K562 (cell line): ENCODE data around the gene OPA3. TPM values are rescaled to one million over a fixed set of nuclear protein-coding genes. Genes with fewer than 3 reads are reported as not detected.
A peak's percentile ranks its signal among the peaks of the same experiment; 100 is the strongest.

Source experiments
- ASH1L ChIP-seq: fragments of 450-650 bp; IDR thresholded peaks from 2 replicates; pipeline ENCODE4 v1.6.1; 2018; ENCODE audit warnings: borderline replicate concordance, mild to moderate bottlenecking, low read depth; ENCODE audit not compliant: partially characterized antibody
- CREB3 ChIP-seq: fragments of 450-650 bp; conservative IDR thresholded peaks from 2 replicates; pipeline ENCODE4 v1.6.1; 2016; ENCODE audit warnings: missing genetic modification characterization, low read depth, mild to moderate bottlenecking, missing compliant biosample characterization, moderate library complexity
- CREBBP ChIP-seq: IDR thresholded peaks from one replicate; pipeline ENCODE4 v1.6.1; 2012; ENCODE audit warnings: low read depth, mild to moderate bottlenecking, control low read depth, inconsistent platforms, low read length
- ETS1 ChIP-seq: conservative IDR thresholded peaks from 2 replicates; pipeline ENCODE4 v1.6.1; 2011; ENCODE audit warnings: low read depth, mild to moderate bottlenecking, low read length; ENCODE audit not compliant: control insufficient read depth
- ETV6 ChIP-seq, 3 experiments: fragments of 150-350 bp in 1 of 3; sonication (generic) in 1 of 3; formaldehyde crosslinking in 1 of 3; IDR thresholded peaks; 2 replicates each; pipeline versions ENCODE4 v1.6.1 to v1.8.0; 2014 to 2022; ENCODE audit warnings: borderline replicate concordance in 2 of 3, low read depth in 2 of 3, antibody characterized with exemption in 1 of 3, low read length in 1 of 3, mild to moderate bottlenecking in 1 of 3, missing genetic modification reagents in 1 of 3
- FOXK1 ChIP-seq: sonication (generic); formaldehyde crosslinking; IDR thresholded peaks from 2 replicates; pipeline ENCODE4 v1.8.0; 2022; ENCODE audit warnings: missing genetic modification reagents, mild to moderate bottlenecking, borderline replicate concordance
- KDM1A ChIP-seq, 2 experiments: fragments of 450-650 bp; IDR thresholded peaks; 2 replicates each; pipeline ENCODE4 v1.6.1; 2016; ENCODE audit warnings: mild to moderate bottlenecking in 2 of 2
- LEF1 ChIP-seq: fragments of 450-650 bp; IDR thresholded peaks from 2 replicates; pipeline ENCODE4 v1.6.1; 2016; ENCODE audit warnings: mild to moderate bottlenecking
- NKRF ChIP-seq: fragments of 450-650 bp; IDR thresholded peaks from 2 replicates; pipeline ENCODE4 v1.6.1; 2016; ENCODE audit warnings: borderline replicate concordance
- NR2C1 ChIP-seq, 2 experiments: fragments of 450-650 bp; IDR thresholded peaks; 2 replicates each; pipeline ENCODE4 v1.6.1; 2017; ENCODE audit warnings: mild to moderate bottlenecking in 2 of 2, antibody characterized with exemption in 1 of 2, inconsistent platforms in 1 of 2, missing compliant biosample characterization in 1 of 2, missing genetic modification characterization in 1 of 2
- NR4A1 ChIP-seq, 2 experiments: fragments of 250-450 bp in 1 of 2; fragments of 450-650 bp in 1 of 2; sonication (Bioruptor Pico) in 1 of 2; IDR thresholded peaks; 2 replicates each; pipeline versions ENCODE4 v1.4.0 to v1.6.1; 2016 to 2020; ENCODE audit warnings: mild to moderate bottlenecking in 2 of 2, missing compliant biosample characterization in 1 of 2, missing genetic modification characterization in 1 of 2, moderate library complexity in 1 of 2
- PCBP1 ChIP-seq: fragments of 200-400 bp; formaldehyde crosslinking; IDR thresholded peaks from 2 replicates; pipeline ENCODE4 v1.6.1; 2018; ENCODE audit warnings: mild to moderate bottlenecking, low read depth, low read length; ENCODE audit not compliant: poor library complexity, severe bottlenecking
- PHF20 ChIP-seq: fragments of 450-650 bp; IDR thresholded peaks from 2 replicates; pipeline ENCODE4 v1.6.1; 2018; ENCODE audit not compliant: partially characterized antibody
- POLR2B ChIP-seq: fragments of 450-650 bp; IDR thresholded peaks from 2 replicates; pipeline ENCODE4 v1.6.1; 2018; ENCODE audit warnings: low read depth; ENCODE audit not compliant: partially characterized antibody
- POLR3A ChIP-seq: IDR thresholded peaks from 2 replicates; pipeline ENCODE4 v1.6.1; 2011; ENCODE audit warnings: borderline replicate concordance, mild to moderate bottlenecking, moderate library complexity; ENCODE audit not compliant: insufficient read length, insufficient read depth; ENCODE audit errors: extremely low read depth
- RBM34 ChIP-seq: fragments of 200-400 bp; formaldehyde crosslinking; IDR thresholded peaks from 2 replicates; pipeline ENCODE4 v1.6.1; 2018; ENCODE audit warnings: low read length, borderline replicate concordance; ENCODE audit not compliant: insufficient read depth
- ZFX ChIP-seq: sonication (generic); formaldehyde crosslinking; IDR thresholded peaks from 2 replicates; pipeline ENCODE4 v1.8.0; 2022; ENCODE audit warnings: mild to moderate bottlenecking, missing genetic modification reagents, moderate library complexity
- ZNF175 ChIP-seq: fragments of 200-800 bp; sonication (Bioruptor generic); IDR thresholded peaks from 2 replicates; pipeline ENCODE4 v1.6.1; 2016; ENCODE audit warnings: low read depth, mild to moderate bottlenecking, missing genetic modification characterization, missing compliant biosample characterization
- ZNF740 ChIP-seq, 3 experiments: fragments of 200-800 bp in 1 of 3; sonication (Bioruptor generic) in 1 of 3; sonication (generic) in 1 of 3; formaldehyde crosslinking in 1 of 3; IDR thresholded peaks; 2 replicates each; pipeline versions ENCODE4 v1.6.1 to v1.8.0; 2016 to 2022; ENCODE audit warnings: mild to moderate bottlenecking in 2 of 3, missing compliant biosample characterization in 2 of 3, missing genetic modification characterization in 2 of 3, missing genetic modification reagents in 1 of 3
- polyA plus RNA-seq, 8 experiments: library from polyadenylated mRNA; depleted of rRNA in 4 of 8; stranded (reverse) in 5 of 8; unstranded in 3 of 8; fragments of >200 nt; fragmentation: Nextera tagmentation in 2 of 8; fragmentation: Illumina TruSeq in 1 of 8; extraction: Ambion mirVana in 2 of 8; extraction: Trizol in 1 of 8; gene quantifications; 2 replicates each; pipeline versions ENCODE4 v1.2.1 to v1.2.3, GENCODE V29; 2011 to 2014; ENCODE audit warnings: inconsistent platforms in 1 of 8, missing spikeins in 1 of 8
- total RNA-seq, 7 experiments: library from RNA; depleted of rRNA in 6 of 7; stranded (reverse); fragments of >200 nt in 6 of 7; fragmentation: Illumina TruSeq in 2 of 7; extraction: Trizol in 2 of 7; gene quantifications; 2 replicates each; pipeline versions ENCODE4 v1.2.1 to v1.2.3, GENCODE V29; 2011 to 2021; ENCODE audit warnings: low replicate concordance in 1 of 7

OPA3 gene
- total and polyA plus RNA-seq, 9 of the 15 experiments (the other 6 are each of a cell fraction or from before 2014, with no cell fraction given): 1.4 to 18.8 (median 9.0) TPM

- TF ChIP-seq ZNF175 (CRISPR knock-in tag) (no peak), ETV6 (IDR thresholded peaks at IDR 0.05; ENCODE audit: borderline replicate concordance in 1 of 2, low read depth in 2 of 2, low read length in 1 of 2) (no peak), ETV6 (CRISPR knock-in tag; IDR thresholded peaks at IDR 0.05; ENCODE audit: borderline replicate concordance) (no peak), NR4A1 (CRISPR knock-in tag; IDR thresholded peaks at IDR 0.05) (no peak), NR4A1 (tag; IDR thresholded peaks at IDR 0.05) (no peak), ZFX (CRISPR knock-in tag) (no peak), NR2C1 (IDR thresholded peaks at IDR 0.05) (no peak), NR2C1 (tag; IDR thresholded peaks at IDR 0.05) (peak; percentile 36; the same call in 1 of the 2 replicates), PCBP1 (no peak), ZNF740 (CRISPR knock-in tag; IDR thresholded peaks at IDR 0.05) (no peak), ZNF740 (tag; IDR thresholded peaks at IDR 0.05) (no peak), RBM34 (no peak), KDM1A (IDR thresholded peaks at IDR 0.05) (no peak), POLR3A (no peak), CREBBP (no peak), ETS1 (peak; percentile 91; the same call in 1 of the 2 replicates), NKRF (no peak), PHF20 (no peak), LEF1 (no peak), FOXK1 (CRISPR knock-in tag) (no peak), POLR2B (no peak), ASH1L (no peak), CREB3 (tag) (no peak)
Observed at GRCh38 chr19:45523642-45524256, 60.9 kb downstream of the OPA3 start (continued).
